HG02678 (cell line): ENCODE results near the gene CRTAC1.

Experiments used
- ATAC-seq: cut with Tn5 transposase; IDR thresholded peaks from one replicate; pipeline ENCODE4 v1.9.1; 2021; ENCODE audit warnings: mild to moderate bottlenecking, moderate library complexity; ENCODE audit not compliant: unreplicated experiment

CRTAC1 gene

DNA sequence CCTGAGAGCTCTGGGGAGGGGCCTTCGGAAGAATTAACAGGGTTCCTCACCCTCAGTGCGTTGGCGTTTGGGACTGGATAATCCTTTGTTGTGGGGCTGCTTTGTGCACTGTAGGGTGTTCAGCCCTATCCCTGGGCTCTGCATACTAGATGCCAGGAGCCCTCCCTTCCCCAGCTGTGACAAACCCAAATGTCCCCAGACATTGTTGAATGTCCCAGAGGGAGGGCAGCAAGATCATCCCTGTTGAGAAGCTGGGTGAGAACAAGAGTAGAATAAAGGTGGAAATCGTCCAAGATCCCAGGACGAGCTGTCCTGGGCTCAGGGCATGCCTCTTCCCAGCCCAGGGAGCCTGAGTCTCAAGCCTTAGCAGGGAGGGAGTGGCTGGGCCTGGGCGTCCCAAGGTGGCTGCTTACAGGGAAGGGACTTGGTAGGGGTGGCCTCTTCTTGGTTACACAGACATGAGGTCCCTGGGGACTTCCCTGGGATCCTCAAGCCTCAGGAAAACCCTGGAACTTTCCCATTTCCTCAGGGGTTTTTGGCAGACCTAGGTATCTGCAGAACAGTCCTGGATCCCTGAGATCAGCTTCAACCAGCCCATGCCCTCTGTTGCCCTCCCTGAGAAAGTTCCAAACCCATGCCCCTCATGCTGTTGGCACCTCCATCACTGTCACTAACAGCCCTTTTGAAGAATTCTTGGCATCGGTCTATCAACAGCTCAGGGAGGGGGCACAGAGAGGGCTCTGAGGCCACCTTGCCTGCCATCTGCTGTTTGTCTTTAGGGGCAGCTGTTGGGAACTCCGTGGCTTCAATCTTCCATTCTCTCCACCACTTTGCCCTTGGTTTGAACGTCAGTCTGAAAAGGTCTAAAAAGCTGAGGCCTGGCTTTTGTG, 127.0 kb downstream of the CRTAC1 start:
- no peak for ATAC-seq

DNA sequence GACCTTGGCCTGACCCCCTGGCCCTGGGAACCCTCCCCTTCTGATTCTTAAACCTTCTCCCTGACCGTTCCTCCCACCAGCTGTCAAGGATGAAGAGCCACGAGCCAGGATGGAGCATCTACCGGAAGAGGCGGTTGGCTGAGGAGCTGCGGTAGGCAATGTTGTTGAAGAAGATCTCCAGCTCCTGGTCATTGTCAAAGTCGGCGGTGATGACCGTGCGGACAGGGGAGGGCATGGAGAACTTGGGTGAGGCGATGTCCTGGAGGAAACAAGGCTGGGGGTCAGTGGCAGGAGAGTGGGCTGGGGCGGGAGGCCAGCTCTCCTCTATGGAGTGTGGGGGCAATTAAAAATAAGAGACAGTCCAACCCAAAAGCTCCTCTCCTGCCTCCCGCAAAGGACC, 129.0 kb downstream of the CRTAC1 start:
- ATAC-seq: no peak

DNA sequence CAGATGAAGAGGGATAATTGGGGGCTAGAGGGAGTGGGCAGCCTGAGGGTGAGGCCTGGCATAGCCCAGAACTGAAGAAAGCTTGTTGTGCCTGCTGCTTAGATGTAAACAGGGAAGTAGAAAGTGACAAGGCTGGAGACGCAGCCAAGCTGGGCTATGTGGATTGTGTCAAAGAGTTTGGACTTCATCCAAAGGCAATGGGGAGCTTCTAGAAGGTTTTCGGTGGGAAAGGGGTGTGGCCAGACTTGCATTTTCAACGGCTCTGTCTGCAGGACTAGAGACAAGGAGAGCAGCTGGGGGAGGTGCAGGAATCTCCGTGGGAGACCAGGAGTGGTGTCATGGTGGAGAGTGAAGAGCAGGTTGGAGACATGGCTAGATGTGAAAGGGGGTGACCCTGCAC, 132.0 kb downstream of the CRTAC1 start:
- ATAC-seq: no peak

DNA sequence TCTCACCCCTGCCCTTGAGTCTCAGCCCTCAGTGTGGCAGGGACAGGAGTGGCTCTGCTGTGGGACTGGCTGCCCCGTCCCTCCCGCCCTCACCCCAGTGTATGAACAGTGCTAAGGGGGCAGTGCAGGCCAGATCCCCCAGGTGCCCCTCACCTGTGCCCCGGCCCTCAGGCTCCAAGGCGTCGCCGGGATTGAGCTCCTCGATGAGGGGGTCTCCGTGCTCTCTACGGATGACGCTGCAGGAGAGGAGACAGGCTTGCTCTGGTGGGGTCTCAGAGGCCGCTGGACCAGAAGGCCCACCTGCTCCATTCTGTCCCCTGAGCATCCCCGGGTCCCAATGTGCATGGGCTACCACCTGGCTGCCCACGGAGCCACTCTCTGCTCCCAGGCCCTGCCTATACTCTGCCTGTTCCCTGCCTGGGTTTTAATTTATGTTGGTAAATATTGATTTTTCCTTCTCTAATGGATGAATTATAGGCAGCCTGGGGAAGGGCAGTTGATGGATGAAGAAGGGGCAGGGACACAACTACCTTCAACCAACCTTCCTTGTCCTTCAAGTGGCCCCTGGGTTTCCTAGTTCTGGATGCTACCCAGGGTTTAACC, 133.6 kb downstream of the CRTAC1 start:
- no peak for ATAC-seq

DNA sequence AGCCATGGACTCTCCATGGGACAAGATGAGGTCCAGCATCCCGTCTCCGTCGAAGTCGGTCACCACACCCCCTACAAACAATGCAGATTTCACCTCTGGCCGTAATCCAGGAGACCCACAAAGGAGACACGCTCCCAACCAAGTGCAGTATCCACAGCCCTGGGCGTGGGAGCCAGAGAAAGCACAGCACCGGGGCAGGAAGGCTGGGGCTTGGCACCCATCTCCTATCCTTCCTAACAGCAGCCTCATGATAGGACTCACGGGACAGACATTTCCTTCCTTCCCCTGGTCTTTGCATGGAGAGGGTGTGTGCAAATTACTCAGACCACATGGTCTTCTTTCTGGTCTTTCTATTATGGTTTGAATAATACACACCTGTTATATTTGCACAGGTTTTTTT, 134.5 kb downstream of the CRTAC1 start:
- no peak for ATAC-seq

DNA sequence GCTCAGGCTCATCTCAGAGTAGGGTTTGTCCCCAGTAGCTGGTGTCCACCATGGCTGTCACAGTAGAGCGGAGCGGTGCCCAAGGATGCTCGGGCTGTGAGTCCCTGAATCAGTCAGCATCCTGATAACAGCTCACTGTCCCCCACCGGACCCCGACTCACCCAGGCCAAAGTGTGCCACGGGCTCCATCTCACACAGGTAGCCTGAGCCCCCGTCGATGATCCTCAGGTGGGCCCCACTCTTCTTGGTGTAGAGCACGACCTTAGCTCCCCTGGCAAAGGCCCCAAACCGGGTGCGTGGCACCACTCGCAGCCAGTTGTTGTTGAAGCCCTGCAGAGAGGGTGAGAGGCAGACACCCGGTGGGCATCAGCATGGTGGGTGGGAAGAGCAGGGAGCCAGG, 135.3 kb downstream of the CRTAC1 start:
- no peak for ATAC-seq

DNA sequence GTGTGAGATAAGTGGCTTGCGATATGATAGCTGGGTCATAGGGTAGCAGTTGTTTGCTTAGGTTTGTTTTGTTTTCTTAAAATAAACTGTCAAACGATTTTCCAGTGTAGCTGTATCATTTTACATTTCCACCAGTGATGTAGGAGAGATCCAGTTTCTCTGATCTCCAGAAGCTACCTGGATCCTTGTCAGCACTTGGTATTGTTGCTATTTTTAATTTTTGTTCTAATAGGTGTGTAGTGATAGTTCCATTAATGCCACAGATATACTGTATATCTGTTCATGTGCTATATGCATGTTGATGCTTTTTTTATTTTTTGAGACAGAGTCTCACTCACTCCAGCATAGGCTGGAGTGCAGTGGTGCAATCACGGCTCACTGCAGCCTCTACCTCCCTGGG, 136.3 kb downstream of the CRTAC1 start:
- ATAC-seq: no peak

DNA sequence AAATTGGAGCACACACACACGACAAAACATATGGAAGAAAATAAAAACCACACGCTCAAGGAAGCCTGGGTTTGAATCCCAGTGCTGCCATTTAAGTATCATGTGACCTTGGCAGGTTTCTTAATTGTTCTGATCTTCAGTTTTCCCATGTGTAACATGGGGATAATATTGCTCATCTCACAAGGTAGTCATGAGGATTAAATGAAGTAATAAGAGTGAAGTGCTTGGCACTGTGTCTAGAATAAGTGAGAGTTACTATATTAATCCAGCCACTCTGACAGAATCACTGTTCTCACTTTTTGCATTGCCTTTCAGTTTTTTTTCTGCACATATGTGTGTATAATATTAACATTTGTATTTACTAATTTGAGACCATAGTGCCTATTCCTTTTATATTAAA, 137.5 kb downstream of the CRTAC1 start:
- no peak for ATAC-seq

DNA sequence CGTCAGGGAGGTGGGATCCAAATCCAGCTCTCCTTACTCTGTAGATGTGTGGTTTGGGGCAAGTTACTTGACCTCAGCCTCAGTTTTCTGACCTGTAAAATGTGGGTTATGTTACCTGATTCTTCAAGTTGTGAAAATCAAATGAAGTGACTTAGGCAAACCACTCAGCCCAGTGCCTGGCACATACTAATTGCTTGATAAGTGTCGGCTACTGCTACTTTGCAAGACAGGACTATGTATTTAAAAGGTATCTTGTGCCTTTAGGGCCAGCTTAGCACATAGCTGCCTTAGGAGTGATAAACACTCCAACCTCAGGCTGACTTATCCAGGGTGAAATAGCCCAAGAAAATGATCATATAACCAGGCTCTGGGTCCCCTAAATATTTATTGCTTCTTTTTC, 137.9 kb downstream of the CRTAC1 start:
- no peak for ATAC-seq

DNA sequence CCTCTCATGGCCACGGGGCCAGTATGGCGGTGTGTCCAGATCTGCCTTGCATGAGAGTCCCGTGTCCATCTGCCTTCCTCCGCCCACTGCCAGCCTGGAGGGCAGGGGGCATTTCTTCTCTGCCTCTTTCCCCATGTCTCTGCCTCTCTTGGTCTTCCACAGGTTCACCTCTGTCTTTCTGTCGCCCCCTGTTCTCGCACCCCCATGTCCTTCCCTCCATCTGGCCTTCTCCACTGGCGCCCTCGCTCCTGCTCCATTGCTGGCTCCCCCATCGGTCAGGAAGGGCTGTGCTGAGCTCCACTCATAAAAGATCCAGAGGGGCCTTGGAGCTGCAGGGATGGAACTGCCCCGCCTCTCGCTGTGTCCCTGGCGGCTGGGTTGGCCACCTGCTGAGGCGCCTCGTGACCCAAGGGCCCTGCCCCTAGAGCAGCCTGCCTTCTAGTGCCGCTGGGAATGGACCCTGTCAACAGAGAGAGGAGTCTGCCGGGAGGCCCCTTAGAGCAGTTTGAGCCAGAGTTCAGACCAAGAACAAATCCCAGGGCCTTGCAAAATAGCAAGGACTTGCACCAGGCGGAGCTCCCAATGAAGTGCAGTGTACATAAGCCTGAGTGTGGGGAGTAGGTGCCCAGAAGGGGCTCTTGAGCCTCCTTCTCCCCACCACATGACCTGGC, 138.8 kb downstream of the CRTAC1 start:
- no peak for ATAC-seq

DNA sequence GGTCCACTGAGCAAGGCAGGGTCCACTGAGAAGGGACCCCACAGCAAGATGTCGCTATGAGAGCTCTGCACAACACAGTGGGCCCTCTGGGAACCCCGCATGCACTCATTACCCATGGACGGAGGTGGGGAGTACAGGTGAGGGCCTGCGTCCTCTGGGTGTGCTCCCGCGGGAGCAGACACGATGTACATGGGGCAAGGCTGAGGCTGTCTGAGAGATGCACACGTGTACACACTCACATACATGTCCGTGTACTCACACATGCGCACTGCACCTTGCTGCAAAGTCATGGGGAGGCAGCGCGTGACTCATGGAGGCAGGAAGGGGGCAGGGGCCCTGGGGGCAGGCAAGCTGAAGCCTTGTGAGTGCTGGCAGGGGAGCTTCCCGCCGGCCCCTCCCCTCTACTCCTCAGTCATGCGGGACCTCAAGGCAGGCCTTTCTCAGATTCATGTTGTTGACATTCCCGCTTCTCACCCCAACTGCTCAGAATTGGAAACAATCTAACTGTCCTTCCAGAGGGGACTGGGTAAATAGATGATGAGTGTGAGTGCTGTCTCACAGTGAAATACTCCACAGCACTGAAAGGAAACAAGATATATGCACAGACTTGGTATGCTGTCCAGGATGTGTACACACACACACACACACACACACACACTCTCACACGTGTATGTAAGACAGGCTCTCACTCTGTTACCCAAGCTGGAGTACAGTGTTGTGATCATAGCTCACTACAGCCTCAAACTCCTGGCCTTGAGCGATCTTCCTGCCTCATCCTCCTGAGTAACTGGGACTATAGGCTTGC, 140.8 kb downstream of the CRTAC1 start:
- no peak for ATAC-seq

DNA sequence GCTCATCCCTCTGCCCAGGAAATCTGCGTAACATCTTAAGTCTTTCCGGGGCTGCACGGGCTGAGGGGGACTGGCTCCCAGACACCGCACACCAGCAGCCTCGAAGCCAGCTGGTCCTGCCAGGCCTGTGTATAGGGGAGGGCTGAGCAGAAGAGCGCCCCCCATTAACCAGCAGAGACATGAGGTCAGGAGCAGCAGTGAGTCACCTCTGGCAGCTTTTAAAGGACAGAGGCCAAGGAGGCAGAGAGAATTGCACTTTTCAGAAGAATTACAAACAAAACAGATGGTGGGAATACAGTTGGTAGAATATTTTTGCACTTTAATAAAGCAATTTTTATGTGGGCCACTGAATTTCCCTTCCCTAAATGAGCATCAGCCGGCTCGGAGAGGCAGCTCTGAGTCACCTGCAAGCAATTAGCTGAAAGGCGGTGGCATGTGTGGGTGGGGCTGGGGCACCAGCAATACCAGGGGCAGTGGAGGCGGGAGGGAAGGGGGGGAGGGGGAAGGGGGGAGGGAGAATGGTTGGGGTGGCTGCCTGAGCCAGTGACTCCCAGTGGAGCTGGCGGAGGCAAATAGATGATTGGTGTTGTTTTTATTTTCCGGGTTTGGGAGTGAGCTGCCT, 141.7 kb downstream of the CRTAC1 start:
- no peak for ATAC-seq

DNA sequence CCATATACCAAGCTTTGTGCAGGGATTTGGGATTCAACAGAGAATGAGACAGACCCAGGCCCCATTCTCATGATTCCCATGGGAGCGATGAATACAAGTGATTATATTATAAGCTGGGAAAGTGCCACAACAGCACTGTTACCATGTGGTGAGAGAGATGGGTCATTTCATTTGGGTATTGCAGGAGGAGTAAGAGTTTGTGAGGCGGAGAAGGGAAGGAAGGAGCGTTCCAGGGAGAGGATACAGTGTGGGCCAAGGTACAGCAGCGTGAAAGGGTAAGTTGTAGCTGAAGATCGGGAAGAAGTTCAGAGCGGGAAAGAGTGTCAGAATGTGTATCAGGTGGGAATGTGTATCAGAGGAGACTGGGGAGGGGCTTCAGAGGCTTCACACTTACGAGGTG, 142.3 kb downstream of the CRTAC1 start:
- ATAC-seq: no peak

DNA sequence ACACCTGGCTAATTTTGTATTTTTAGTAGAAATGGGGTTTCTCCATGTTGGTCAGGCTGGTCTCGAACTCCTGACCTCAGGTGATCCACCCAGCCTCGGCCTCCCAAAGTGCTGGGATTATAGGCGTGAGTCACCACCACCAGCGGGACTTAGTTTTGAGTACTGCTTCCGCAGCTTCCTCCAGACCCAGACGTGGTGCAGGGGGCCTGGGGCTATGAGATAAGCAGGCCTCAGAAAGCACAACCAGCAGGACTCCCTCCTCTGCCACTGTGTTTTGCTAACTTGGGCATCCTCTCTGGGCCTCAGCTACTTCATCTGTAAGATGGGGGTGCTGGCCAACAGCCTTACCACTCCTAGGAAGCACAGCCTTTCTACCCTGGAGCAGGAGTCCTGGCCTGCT, 143.0 kb downstream of the CRTAC1 start:
- ATAC-seq: no peak

DNA sequence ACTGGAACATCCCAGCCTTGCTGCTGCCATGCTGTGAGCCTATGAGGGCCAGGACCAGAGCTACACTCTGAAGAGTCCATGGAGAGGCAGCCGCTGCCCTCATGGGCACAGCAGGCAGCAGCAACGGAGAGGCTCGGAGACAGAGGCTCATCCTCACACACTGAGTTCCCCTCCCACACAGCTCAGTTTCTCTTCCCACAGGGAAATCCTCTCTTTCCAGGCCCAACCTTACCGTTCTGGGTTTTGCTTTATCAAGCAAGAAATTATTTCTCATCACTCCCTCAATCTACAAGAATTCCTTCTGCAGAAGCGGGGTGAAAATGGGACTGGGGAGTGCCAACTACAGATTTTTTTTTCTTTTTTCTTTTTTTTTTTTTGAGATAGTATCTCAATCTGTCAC, 144.1 kb downstream of the CRTAC1 start:
- ATAC-seq: no peak

DNA sequence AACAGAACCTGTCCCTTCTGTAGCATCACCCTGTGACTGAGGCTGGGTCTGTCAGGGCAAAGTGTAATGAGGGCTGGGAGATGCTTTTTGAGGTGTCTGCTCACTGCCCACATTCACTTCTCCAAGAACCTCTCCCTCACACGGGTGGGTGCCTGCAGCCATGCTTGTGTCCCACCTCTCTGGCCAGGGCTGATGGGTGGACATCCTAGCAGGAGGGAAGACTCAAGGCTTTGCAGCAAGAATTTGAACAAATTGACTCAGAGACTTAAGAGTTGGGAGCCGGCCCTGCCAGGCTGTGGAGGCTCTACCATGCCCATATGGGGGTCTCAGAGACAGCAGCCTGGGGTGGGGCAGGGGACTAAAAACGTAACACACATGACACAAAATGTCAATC, 147.3 kb downstream of the CRTAC1 start:
- no peak for ATAC-seq

DNA sequence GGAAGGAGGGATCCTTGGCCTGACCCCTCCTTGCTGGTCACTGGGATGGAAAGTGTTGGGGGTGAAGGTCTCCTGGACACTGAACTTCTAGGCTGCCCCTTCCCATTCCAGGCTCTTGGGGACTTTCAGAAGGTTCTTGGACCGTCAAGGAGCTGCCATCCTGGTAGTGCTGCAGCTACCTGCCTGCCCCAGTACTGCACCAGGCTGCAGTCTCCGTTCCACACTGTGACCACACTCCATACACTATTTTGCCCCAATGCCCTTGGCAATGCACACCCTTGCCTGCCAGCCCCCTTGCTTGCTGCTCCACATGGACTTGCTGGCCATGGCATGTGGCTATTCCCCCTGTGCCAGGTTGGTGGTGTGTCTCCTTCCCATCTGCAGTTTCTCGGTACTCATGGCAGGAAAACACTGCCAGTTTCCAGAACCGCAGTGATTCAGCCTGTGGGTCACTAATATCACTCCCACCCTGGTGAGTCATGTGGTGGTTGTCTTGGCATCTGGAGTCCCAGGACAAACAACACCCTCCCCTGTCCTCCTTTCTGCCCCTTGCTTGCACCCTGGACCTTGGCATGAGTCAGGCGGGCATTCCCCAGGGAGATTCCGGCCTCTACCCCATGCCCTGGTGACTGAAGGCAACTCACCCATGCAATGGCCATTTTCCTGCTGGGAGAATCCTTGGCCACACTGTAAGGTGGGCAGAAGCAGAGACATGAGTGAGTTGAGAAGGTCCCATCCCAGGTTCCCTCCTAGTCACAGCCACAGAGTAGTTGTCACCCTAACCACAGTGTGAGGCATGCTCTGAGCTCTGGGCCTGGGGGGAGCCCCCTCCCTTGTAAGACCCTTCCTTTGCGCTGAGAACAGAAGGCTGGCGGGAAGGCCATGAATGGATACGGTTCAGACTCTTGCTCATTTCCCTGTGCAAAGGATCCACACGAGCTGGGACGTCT, 148.0 kb downstream of the CRTAC1 start:
- no peak for ATAC-seq

DNA sequence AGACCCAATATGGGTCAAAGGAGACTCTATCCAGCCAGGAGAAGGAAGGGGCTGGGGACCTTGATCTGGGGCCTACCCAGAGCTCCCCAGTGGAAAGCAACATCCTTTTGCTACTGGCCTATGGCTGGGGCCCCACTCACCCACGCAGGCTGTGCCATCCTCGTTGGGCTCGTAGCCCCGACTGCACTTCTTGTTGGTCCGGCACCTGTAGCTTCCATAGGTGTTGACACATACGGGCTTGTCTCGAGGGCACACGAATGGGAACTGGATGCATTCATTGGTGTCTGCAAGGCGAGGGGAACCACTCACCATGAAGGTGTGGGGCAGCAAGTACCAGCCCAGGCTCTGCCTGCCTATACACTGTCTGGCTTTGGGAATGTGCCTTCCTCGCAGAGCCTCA, 150.3 kb downstream of the CRTAC1 start:
- no peak for ATAC-seq

DNA sequence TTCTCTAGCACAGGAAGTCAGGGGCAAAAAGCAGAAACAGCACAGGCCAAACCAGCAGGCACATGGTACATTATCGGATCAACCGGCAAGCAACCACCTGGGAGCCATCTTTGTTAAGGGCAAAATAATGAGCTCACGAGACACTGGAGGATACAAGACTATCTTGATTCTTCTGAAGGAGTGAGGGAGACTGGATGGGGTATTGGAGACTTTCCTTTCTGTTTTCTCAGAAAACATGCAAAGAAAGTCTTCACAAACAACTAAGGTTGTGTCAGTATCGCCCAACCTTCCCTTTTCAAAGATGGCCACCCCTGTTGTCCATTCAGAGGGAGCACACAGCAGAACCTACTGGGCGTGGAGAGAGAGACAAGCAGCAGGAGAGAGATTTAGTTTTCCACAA, 151.2 kb downstream of the CRTAC1 start:
- ATAC-seq: no peak

DNA sequence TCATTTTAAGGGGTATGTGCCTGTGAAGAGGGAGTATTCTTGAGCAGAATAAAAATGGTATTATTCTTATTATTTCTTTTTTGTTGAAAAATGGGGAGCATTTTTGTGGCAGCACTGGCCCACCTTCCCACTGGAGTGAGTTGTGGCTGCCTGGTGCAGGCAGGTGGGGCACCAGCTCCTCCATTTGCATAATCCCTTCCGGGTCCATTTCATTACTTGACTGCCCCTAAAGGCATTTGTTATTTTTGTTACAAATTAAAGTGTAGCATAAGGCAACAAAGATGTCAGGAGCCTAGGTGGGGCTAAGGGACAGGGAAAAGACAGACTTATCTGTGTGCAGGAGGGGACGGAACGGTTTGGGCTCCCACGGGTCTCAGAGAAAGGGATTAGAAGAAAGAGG, 154.0 kb downstream of the CRTAC1 start:
- no peak for ATAC-seq
